Mesodermal cell (in vitro differentiated cells): Measurements from ENCODE around the gene SEC16A.

Experiments
- H3K27ac ChIP-seq: 2 replicates; pipeline ENCODE4 v1.7.0; 2013; ENCODE audit warnings: mild to moderate bottlenecking, low read depth, low read length, moderate library complexity; ENCODE audit not compliant: severe bottlenecking
- H3K36me3 ChIP-seq: 2 replicates; pipeline ENCODE4 v1.7.1; 2013; ENCODE audit warnings: mild to moderate bottlenecking, low read length, moderate library complexity; ENCODE audit not compliant: control insufficient read depth, insufficient read depth
- H3K4me1 ChIP-seq: one replicate; pipeline ENCODE4 v1.7.1; 2013; ENCODE audit warnings: mild to moderate bottlenecking, low read length; ENCODE audit not compliant: insufficient read depth, control insufficient read depth, poor library complexity, severe bottlenecking
- H3K4me3 ChIP-seq: 2 replicates; pipeline ENCODE4 v1.7.0; 2013; ENCODE audit warnings: low read length, control low read depth, mild to moderate bottlenecking; ENCODE audit not compliant: insufficient read depth, poor library complexity, severe bottlenecking; ENCODE audit errors: extremely low read depth
- H3K9me3 ChIP-seq: 2 replicates; pipeline ENCODE4 v1.7.1; 2013; ENCODE audit warnings: mild to moderate bottlenecking, low read length, moderate library complexity; ENCODE audit not compliant: control insufficient read depth
- WGBS, 2 experiments: methylation state at CpG; one replicate each; pipeline ENCODE4 v1.1.5; 2013; ENCODE audit warnings: missing lambda C conversion rate in 2 of 2; ENCODE audit not compliant: insufficient coverage in 2 of 2; 5-methylcytosine and 5-hydroxymethylcytosine counted together

Gene SEC16A

DNA sequence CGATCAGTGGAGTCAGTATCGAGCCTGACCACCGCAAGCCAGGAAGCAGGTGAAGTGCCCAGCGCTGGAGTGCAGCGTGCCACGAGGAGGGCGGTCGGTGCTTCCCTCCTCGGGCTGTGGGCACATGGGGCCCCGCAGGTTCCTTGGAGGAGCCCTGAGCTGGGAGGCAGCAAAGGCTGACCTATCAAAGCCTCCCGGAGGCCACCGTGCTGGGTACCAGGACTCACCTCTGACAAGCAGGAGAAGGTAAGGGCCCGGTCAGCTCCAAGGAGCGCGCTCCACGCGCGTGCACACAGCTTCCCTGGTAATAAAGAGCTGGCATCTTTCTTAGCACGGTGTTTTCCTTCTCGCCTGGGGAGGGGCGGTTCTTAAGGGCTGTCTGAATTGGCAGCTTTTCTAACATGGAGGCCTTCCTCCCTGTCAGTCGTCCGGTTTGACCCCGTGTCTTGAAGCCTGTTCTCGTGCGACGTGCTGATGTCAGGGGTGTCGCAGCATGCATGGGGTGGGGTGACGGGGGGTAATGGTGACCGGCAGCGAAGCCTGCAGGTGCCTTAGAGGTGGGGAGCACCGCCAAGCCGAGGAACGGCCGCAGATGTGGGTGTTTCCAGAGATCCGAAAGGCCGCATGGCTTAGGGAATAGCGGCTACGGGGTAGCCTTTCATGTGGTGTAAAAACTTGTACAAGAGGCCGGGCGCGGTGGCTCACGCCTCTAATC is 59.3 kb downstream of the SEC16A start:
- Histone ChIP-seq H3K36me3 (peaks cover 86% of the 10 kb centered on the region), H3K4me3 (no peak overlapping the region), H3K27ac (no peak overlapping the region), H3K4me1 (peaks cover 7% of the 10 kb centered on the region), H3K9me3 (no peaks in the 10 kb centered on the region)
- WGBS, 2 experiments: 89 to 92% methylated on average over 40 to 43 of the region's 43 CpGs

- no peak overlapping the region for H3K27ac ChIP-seq
- H3K36me3 ChIP-seq: peaks cover 86% of the 10 kb centered on the region
- WGBS, 2 experiments: 96 to 98% methylated on average over 17 to 26 of the region's 26 CpGs
- H3K4me3 ChIP-seq: no peak overlapping the region
- peaks cover 7% of the 10 kb centered on the region for H3K4me1 ChIP-seq
- no peaks in the 10 kb centered on the region for H3K9me3 ChIP-seq
Observed at GRCh38 chr9:136422876-136423275, 60.0 kb downstream of the SEC16A start.

- 90 to 94% methylated on average over 21 of the region's 21 CpGs for WGBS, 2 experiments
- H3K4me3 ChIP-seq: no peak overlapping the region
- H3K9me3 ChIP-seq: no peaks in the 10 kb centered on the region
- no peak overlapping the region for H3K27ac ChIP-seq
- peaks cover 7% of the 10 kb centered on the region for H3K4me1 ChIP-seq
- peaks cover 90% of the 10 kb centered on the region for H3K36me3 ChIP-seq
Observed at GRCh38 chr9:136421791-136422190, 61.0 kb downstream of the SEC16A start.

DNA sequence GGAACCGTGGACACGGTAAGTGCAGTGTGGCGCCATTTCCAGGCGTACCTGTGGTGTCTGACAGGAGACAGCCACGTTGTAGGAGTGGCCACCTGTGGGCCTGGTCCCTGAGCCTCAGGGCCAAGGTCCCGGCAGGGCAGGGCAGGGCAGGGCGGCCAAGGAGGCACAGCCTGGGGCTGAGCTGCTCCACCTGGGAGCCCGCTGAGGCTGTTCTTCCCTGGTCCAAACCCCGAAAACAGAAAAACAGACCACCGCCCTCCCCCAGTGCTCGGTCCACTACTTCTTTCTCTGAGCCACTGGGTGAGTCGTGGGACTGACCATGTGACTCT is 63.8 kb downstream of the SEC16A start:
- Histone ChIP-seq H3K36me3 (peaks cover 96% of the 10 kb centered on the region), H3K4me3 (no peak overlapping the region), H3K9me3 (no peaks in the 10 kb centered on the region), H3K4me1 (peaks cover 7% of the 10 kb centered on the region), H3K27ac (no peak overlapping the region)
- 96 to 97% methylated on average over 10 to 11 of the region's 12 CpGs for WGBS, 2 experiments

GRCh38 chr9:136418182-136419091 is 64.4 kb downstream of the SEC16A start:
- WGBS, 2 experiments: 95 to 96% methylated on average over 47 to 48 of the region's 48 CpGs
- no peaks in the 10 kb centered on the region for H3K9me3 ChIP-seq
- H3K27ac ChIP-seq: no peak overlapping the region
- peaks cover 96% of the 10 kb centered on the region for H3K36me3 ChIP-seq
- H3K4me1 ChIP-seq: peaks cover 7% of the 10 kb centered on the region
- no peak overlapping the region for H3K4me3 ChIP-seq

GRCh38 chr9:136416914-136417313 is 65.9 kb downstream of the SEC16A start:
- H3K9me3 ChIP-seq: no peaks in the 10 kb centered on the region
- 95 to 96% methylated on average over 15 to 19 of the region's 19 CpGs for WGBS, 2 experiments
- peaks cover 10% of the 10 kb centered on the region for H3K4me1 ChIP-seq
- H3K36me3 ChIP-seq: peaks cover 95% of the 10 kb centered on the region
- no peak overlapping the region for H3K4me3 ChIP-seq
- no peak overlapping the region for H3K27ac ChIP-seq

DNA sequence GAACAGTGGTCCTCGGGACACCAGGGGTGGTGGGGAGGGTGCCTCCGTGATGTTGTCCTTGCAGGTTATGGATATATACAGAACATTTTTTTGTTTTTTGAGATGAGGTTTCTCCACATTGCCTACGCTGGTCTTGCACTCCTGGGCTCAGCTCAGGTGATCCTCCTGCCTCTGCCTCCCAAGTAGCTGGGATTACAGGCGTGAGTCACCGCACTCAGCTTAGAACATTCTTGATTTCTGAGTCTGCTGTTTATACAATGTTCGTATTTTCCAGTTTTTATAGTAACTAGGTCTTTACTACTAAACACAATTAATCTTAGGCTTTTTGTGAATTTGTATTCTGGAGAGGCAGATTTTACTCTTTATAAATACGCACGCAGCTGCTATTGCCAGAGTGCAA is 66.4 kb downstream of the SEC16A start:
- Histone ChIP-seq H3K4me3 (no peak overlapping the region), H3K9me3 (no peaks in the 10 kb centered on the region), H3K4me1 (peaks cover 14% of the 10 kb centered on the region), H3K36me3 (peaks cover 94% of the 10 kb centered on the region), H3K27ac (no peak overlapping the region)
- WGBS, 2 experiments: 93 to 98% methylated on average over 7 of the region's 8 CpGs

DNA sequence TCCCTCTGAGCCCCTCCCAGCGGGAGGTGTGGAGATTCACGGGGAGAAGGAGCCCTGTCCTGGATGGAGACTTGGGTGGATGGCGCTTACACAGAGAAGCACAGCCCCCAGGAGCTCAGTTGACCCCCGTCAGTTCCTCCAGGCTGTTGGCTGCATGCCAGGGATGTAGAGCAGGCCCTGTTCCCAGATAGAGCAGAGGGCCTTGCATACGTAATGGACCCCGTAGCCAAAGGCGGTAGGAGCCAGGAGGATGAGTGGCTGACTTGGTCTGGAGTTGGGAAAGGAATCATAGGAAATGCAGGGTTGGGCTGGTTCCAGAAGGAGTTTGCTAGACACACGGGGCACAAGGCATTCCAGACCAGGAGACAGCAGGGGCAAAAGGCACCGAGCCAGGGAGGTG is 69.9 kb downstream of the SEC16A start:
- Histone ChIP-seq H3K4me3 (no peak overlapping the region), H3K36me3 (peaks cover 68% of the 10 kb centered on the region), H3K9me3 (no peaks in the 10 kb centered on the region), H3K27ac (no peak overlapping the region), H3K4me1 (peaks cover 13% of the 10 kb centered on the region)
- WGBS, 2 experiments: 95 to 96% methylated on average over 8 to 9 of the region's 9 CpGs

GRCh38 chr9:136411378-136411777 is 71.5 kb downstream of the SEC16A start:
- peaks cover 13% of the 10 kb centered on the region for H3K4me1 ChIP-seq
- peak overlapping the region; percentile 94 for H3K4me3 ChIP-seq
- peak overlapping the region; percentile 89 for H3K27ac ChIP-seq
- 76 to 88% methylated on average over 4 of the region's 4 CpGs for WGBS, 2 experiments
- H3K9me3 ChIP-seq: no peaks in the 10 kb centered on the region
- H3K36me3 ChIP-seq: peaks cover 64% of the 10 kb centered on the region

GRCh38 chr9:136410500-136411287 is 72.1 kb downstream of the SEC16A start, which contains the start of the genes ENTR1 and PMPCA:
ENTR1 (minus strand) TSS chr9:136410614; CDS start chr9:136410397, 217 bp downstream.
PMPCA (plus strand) TSS chr9:136410658; CDS start chr9:136410669, 11 bp downstream.
- Histone ChIP-seq H3K4me3 (peak within 1 kb of the TSS; percentile 94), H3K36me3 (peaks cover 63% of the 10 kb centered on the region), H3K27ac (peak within 1 kb of the TSS; percentile 89), H3K4me1 (peaks cover 13% of the 10 kb centered on the region), H3K9me3 (no peaks in the 10 kb centered on the region)
- 1% methylated on average over 59 to 74 of the region's 83 CpGs for WGBS, 2 experiments
